Thyroid gland (tissue), 4 donors: Measurements from ENCODE around the gene RPL7A. TPM values are rescaled to one million over a fixed set of nuclear protein-coding genes. Genes with fewer than 3 reads are reported as not detected.
"Not testable (repeated sequence)": the region's sequence is repeated elsewhere in the genome, so short reads cannot be mapped to it uniquely, and the experiment has no call there.

Source experiments
- DNase-seq, 2 donors: peaks; one replicate each; pipeline ENCODE4 v3.0.0-alpha.2; 2019
- H3K27ac ChIP-seq, 3 donors: fragments of 200-600 bp; sonication (generic); 1 replicate in 2 of 3; 2 replicates in 1 of 3; pipeline ENCODE4 v1.5.1; 2016 to 2019; ENCODE audit warnings: mild to moderate bottlenecking in 1 of 3, moderate library complexity in 1 of 3
- H3K27me3 ChIP-seq: fragments of 200-600 bp; sonication (generic); one replicate; pipeline ENCODE4 v1.5.1; 2019
- H3K36me3 ChIP-seq, 2 donors: fragments of 200-600 bp; sonication (generic); one replicate each; pipeline ENCODE4 v1.5.1; 2016 to 2019
- H3K4me1 ChIP-seq, 2 donors: fragments of 200-600 bp; sonication (generic); one replicate each; pipeline ENCODE4 v1.5.1; 2017 to 2019
- H3K4me3 ChIP-seq, 3 donors: fragments of 200-600 bp; sonication (generic); replicated peaks in 1 of 3; 1 replicate in 2 of 3; 2 replicates in 1 of 3; pipeline ENCODE4 v1.5.1; 2016; ENCODE audit warnings: mild to moderate bottlenecking in 1 of 3
- H3K9me3 ChIP-seq: fragments of 200-600 bp; sonication (generic); one replicate; pipeline ENCODE4 v1.5.1; 2017
- POLR2A ChIP-seq, 2 donors: fragments of 450-650 bp; IDR thresholded peaks; one replicate each; pipeline ENCODE4 v1.6.1; 2017; ENCODE audit warnings: antibody characterized with exemption in 2 of 2, mild to moderate bottlenecking in 2 of 2, moderate library complexity in 1 of 2
- WGBS, 2 donors: methylation state at CpG; one replicate each; pipeline ENCODE4 v1.1.5; 2017; 5-methylcytosine and 5-hydroxymethylcytosine counted together
- intact Hi-C: fragments of 100-400 bp; cut with DNase I; formaldehyde crosslinking; loops from one replicate; pipeline ENCODE4 v1.15.1; 2023
- total RNA-seq, 4 donors: library from RNA; depleted of rRNA; stranded (reverse); fragments of >200 nt; gene quantifications; one replicate each; pipeline ENCODE4 v1.2.3, GENCODE V29; 2016
- TF ChIP-seq, protein P1 (sequence below), 6 experiments: fragments of 200-600 bp in 3 of 6; fragments of 450-650 bp in 3 of 6; sonication (generic) in 3 of 6; IDR thresholded peaks; one replicate each; pipeline ENCODE4 v1.5.1; 2016 to 2019; ENCODE audit warnings: antibody characterized with exemption in 6 of 6, mild to moderate bottlenecking in 2 of 6, inconsistent platforms in 1 of 6, moderate library complexity in 1 of 6

Gene RPL7A
- total RNA-seq, 4 donors from 2014 or later = 1,394 to 2,407 (median 1,585) TPM

DNA sequence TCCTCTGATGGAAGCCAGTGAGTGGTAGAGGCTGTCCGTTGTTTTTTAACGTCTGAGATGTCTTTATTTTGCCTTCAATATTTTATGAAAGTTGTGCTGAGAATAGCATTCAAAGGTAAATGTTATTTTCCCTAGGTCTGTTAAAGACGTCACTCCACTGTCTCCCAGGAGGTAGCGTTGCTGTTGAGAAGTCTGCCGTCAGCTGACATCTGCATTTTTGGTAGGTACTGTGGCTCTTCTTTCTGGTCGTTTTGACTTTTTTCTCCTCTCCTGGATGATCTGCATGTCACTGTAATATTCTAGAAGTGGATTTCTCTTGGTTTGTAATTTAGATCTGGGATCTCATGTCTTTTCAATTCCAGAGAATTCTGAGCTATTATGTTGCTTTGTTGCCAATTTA is 38.4 kb upstream of the RPL7A start:
- no peak overlapping the region for H3K27ac ChIP-seq
- H3K9me3 ChIP-seq = no peaks in the 10 kb centered on the region
- no peak for TF ChIP-seq POLR2A (IDR thresholded peaks at IDR 0.05)
- TF ChIP-seq, protein P1, sequence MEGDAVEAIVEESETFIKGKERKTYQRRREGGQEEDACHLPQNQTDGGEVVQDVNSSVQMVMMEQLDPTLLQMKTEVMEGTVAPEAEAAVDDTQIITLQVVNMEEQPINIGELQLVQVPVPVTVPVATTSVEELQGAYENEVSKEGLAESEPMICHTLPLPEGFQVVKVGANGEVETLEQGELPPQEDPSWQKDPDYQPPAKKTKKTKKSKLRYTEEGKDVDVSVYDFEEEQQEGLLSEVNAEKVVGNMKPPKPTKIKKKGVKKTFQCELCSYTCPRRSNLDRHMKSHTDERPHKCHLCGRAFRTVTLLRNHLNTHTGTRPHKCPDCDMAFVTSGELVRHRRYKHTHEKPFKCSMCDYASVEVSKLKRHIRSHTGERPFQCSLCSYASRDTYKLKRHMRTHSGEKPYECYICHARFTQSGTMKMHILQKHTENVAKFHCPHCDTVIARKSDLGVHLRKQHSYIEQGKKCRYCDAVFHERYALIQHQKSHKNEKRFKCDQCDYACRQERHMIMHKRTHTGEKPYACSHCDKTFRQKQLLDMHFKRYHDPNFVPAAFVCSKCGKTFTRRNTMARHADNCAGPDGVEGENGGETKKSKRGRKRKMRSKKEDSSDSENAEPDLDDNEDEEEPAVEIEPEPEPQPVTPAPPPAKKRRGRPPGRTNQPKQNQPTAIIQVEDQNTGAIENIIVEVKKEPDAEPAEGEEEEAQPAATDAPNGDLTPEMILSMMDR (IDR thresholded peaks at IDR 0.05) = no peak
- H3K4me1 ChIP-seq = no peaks in the 10 kb centered on the region
- H3K4me3 ChIP-seq = no peak overlapping the region
- no peaks in the 10 kb centered on the region for H3K36me3 ChIP-seq
- intact Hi-C loops = no loop called here
- no peak for DNase-seq
- 88 to 89% methylated on average over 6 of the region's 6 CpGs for WGBS, 2 donors
- H3K27me3 ChIP-seq = no peaks in the 10 kb centered on the region

GRCh38 chr9:133315997-133316396 is 32.0 kb upstream of the RPL7A start:
- 71 to 74% methylated on average over 2 of the region's 2 CpGs for WGBS, 2 donors
- intact Hi-C loops = no loop called here
- H3K36me3 ChIP-seq = no peaks in the 10 kb centered on the region
- no peak overlapping the region for H3K4me3 ChIP-seq
- no peaks in the 10 kb centered on the region for H3K4me1 ChIP-seq
- DNase-seq = no peak
- no peaks in the 10 kb centered on the region for H3K27me3 ChIP-seq
- no peaks in the 10 kb centered on the region for H3K9me3 ChIP-seq
- no peak overlapping the region for H3K27ac ChIP-seq
- TF ChIP-seq, protein P1 (IDR thresholded peaks at IDR 0.05) = no peak
- TF ChIP-seq POLR2A (IDR thresholded peaks at IDR 0.05) = no peak

- WGBS, 2 donors = 77 to 85% methylated on average over 4 to 7 of the region's 13 CpGs
- intact Hi-C loops, H3K9me3 ChIP-seq, H3K27ac ChIP-seq, H3K27me3 ChIP-seq, DNase-seq, H3K36me3 ChIP-seq, H3K4me1 ChIP-seq, H3K4me3 ChIP-seq: not testable (repeated sequence)
Observed at GRCh38 chr9:133317551-133317950, 30.5 kb upstream of the RPL7A start.

DNA sequence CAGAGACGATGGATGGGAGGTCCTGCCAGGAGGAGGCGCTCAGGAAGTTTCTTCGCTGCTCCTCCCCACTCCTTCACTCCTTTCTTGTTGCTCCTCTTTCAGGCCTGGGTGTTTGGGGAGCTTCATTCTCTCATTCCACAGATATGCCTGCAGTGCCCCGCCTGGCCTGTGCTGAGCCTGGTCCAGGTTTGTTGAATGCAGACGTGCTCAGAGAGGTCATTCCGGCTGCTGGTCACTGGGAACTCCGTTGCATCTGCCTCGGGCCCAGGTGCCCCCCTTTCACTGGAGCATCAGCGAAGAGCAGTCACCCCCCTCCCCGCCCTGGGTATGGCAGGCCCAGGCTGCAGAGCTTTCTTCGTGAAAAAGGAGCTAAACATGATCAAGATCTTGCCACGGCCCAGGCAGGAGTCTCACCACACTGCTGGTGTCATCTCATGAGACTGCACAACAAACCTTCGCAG is 27.6 kb upstream of the RPL7A start:
- Histone ChIP-seq H3K4me1 (no peaks in the 10 kb centered on the region), H3K36me3 (no peaks in the 10 kb centered on the region), H3K27me3 (no peaks in the 10 kb centered on the region), H3K9me3 (no peaks in the 10 kb centered on the region), H3K27ac (no peak overlapping the region), H3K4me3 (no peak overlapping the region)
- WGBS, 2 donors = 79 to 91% methylated on average over 6 to 9 of the region's 13 CpGs
- TF ChIP-seq, protein P1 (IDR thresholded peaks at IDR 0.05) = no peak
- no peak for TF ChIP-seq POLR2A (IDR thresholded peaks at IDR 0.05)
- intact Hi-C loops = no loop called here
- no peak for DNase-seq

DNA sequence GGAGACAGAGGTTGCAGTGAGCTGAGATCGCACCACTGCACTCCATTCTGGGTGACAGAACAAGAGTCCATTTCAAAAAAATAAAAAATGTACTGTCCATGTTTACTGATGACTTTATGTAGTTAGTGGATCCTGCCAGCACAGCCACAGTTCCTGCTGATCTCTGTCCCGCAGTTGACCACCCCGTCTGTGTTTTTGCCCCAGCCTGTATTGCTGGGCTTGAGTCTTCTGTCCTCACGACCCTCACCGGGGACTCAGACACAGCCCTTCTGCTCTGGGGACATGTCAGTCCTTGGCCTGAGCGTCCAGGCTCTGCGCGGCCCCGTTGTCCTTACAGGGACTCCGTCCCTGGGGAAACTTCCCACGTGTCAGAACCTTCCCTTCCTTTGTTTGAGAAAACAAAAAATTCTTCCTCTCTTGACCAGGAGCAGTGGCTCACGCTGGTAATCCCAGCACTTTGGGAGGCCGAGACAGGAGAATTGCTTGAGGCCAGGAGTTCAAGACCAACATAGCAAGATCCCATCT is 26.5 kb upstream of the RPL7A start:
- Histone ChIP-seq H3K4me3 (no peak overlapping the region), H3K9me3 (no peaks in the 10 kb centered on the region), H3K27me3 (no peaks in the 10 kb centered on the region), H3K36me3 (no peaks in the 10 kb centered on the region), H3K4me1 (peaks cover 0 to 5% of the 10 kb centered on the region in 2 donors), H3K27ac (no peak overlapping the region)
- no peak for DNase-seq
- intact Hi-C loops = no loop called here
- TF ChIP-seq, protein P1 (IDR thresholded peaks at IDR 0.05) = no peak
- TF ChIP-seq POLR2A (IDR thresholded peaks at IDR 0.05) = no peak
- WGBS, 2 donors = 81 to 86% methylated on average over 13 of the region's 13 CpGs
